ENCODE data around the gene STIM1.

STIM1 gene

GRCh38 chr11:3901249-3902025 is 46.0 kb downstream of the STIM1 start:
- POLR2A ChIA-PET: interaction anchor here (0.7 kb wide), 1 partner anchor 60 kb away, joined by 3 read pairs; the partner anchor contains the start of gene RHOG
- TF ChIP-seq CTCF (IDR thresholded peaks at IDR 0.05; ENCODE audit: control extremely low read depth, extremely low read depth, low read depth, missing control alignments): no peak
- DNase-seq (ENCODE audit: extremely low spot score): no peak
- CTCF ChIA-PET: interaction anchor here (0.9 to 3.3 kb wide), 8 partner anchors 24 to 171 kb away, joined by 3 to 22 read pairs (median 5); partner anchors contain the start of gene STIM1

GRCh38 chr11:3902441-3902840 is 47.0 kb downstream of the STIM1 start:
- no peak for TF ChIP-seq CTCF (IDR thresholded peaks at IDR 0.05; ENCODE audit: control extremely low read depth, extremely low read depth, low read depth, missing control alignments)
- CTCF ChIA-PET: interaction anchor here (0.8 to 3.3 kb wide), 9 partner anchors 8 to 171 kb away, joined by 3 to 22 read pairs (median 4); partner anchors contain the start of gene STIM1
- POLR2A ChIA-PET: no interaction called here

GRCh38 chr11:3903207-3903896 is 47.9 kb downstream of the STIM1 start:
- ChIA-PET CTCF (interaction anchor here (0.7 to 3.3 kb wide), 9 partner anchors 9 to 170 kb away, joined by 3 to 22 read pairs (median 4); partner anchors contain the start of gene STIM1), POLR2A (no interaction called here)
- no peak for DNase-seq (ENCODE audit: extremely low spot score)
- TF ChIP-seq CTCF (IDR thresholded peaks at IDR 0.05; ENCODE audit: control extremely low read depth, extremely low read depth, low read depth, missing control alignments): no peak

More at GRCh38 chr11:3902441-3902840, 47.0 kb downstream of the STIM1 start:
- DNase-seq (ENCODE audit: extremely low spot score): no peak

GRCh38 chr11:3904228-3904627 is 48.8 kb downstream of the STIM1 start:
- DNase-seq (ENCODE audit: extremely low spot score): no peak
- POLR2A ChIA-PET: no interaction called here
- TF ChIP-seq CTCF (IDR thresholded peaks at IDR 0.05; ENCODE audit: control extremely low read depth, extremely low read depth, low read depth, missing control alignments): no peak
- CTCF ChIA-PET: interaction anchor here (1.4 to 1.8 kb wide), 2 partner anchors 11 to 63 kb away, joined by 4 read pairs; partner anchors contain the start of gene RHOG

- DNase-seq (ENCODE audit: extremely low spot score): peak; percentile 71
- ChIA-PET POLR2A (interaction anchor here (0.6 kb wide), 1 partner anchor 152 kb away, joined by 4 read pairs; no protein-coding TSS in a partner anchor), CTCF (interaction anchor here (0.7 to 2.5 kb wide), 8 partner anchors 9 to 64 kb away, joined by 3 to 8 read pairs (median 4); partner anchors contain the start of genes RHOG and STIM1)
- no peak for TF ChIP-seq CTCF (IDR thresholded peaks at IDR 0.05; ENCODE audit: control extremely low read depth, extremely low read depth, low read depth, missing control alignments)
Measured at GRCh38 chr11:3905080-3905953, 49.9 kb downstream of the STIM1 start.

All from GM10248 (cell line).